Activated CD4-positive, alpha-beta T cell treated with anti-CD3 and anti-CD28 coated beads, Interleukin-10, Interleukin-2, amounts not matched to agents 100 ng/mL and 50 ng/mL, durations not matched to agents 16 hours and 8 hours (primary cell): ENCODE data around the gene WHAMM.
"Not testable (repeated sequence)": the region's sequence is repeated elsewhere in the genome, so short reads cannot be mapped to it uniquely, and the experiment has no call there.

Source experiments
- DNase-seq: peaks from one replicate; pipeline ENCODE4 v3.0.0-alpha.2; 2020

The WHAMM gene

DNA sequence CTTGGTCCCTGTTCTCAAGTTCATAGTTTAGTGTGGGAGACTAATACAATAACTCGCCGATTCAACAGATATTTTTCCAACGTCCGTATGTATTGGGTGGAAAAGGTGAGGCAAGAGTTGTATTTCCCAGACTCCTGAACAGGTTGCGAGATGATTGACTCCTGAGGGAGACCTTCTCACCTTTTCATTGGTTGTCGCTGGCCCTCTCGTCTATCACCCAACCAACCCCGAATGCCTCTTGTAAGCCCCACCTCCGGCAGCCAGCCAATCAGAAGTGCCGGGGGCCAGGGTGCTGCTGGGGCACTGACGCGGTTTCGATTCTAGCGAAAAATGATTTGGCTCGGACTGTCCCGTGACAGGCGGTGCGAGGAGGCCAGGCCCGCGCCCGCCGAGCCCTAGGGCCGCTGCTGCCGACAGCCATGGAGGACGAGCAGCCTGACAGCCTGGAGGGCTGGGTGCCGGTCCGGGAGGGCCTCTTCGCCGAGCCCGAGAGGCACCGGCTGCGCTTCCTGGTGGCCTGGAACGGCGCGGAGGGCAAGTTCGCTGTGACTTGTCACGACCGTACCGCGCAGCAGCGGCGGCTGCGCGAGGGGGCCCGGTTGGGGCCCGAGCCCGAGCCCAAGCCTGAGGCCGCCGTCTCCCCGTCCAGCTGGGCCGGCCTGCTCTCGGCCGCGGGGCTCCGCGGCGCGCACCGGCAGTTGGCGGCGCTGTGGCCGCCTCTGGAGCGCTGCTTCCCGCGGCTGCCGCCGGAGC, at the start of gene WHAMM:
WHAMM (plus strand) TSS at position 321 of the 753 bp plus-strand sequence; CDS start at position 420, 99 bp downstream.
- peak; percentile 97 for DNase-seq

DNA sequence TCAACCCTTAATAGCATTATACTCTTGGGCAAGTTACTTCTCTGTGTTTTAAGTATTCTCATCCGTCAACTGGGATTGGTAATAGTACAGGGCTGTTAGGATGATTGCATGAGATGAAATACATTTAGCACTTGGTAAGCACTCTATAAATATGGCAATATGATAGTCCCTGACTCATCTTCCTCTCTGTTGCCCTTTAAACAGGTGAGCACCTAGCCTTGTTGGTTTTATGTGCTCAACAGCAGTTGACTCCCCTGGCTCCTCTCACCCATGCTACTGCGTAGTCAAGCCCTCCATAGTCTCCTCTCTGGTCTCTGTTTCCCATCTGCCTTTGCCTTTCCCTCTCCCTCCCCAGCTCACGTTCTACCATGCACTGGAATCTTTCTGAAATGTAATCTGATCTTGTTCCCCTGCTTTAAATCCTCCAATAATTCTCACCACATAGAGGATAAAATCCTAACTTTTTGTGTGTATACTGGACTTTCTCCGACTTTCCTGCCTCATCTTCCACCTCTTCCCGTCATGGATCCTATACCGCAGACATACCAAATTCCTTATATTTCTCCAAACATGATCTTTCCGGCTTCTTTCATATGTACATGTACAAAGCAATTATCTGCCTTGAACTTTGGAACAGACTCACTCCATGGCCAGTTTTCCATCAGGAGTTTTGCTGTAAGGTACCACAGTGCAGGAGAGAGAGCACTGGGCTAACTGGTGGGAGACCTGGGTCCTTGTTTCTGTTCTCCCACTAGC, 45.9 kb upstream of the WHAMM start:
- DNase-seq, result no peak

DNA sequence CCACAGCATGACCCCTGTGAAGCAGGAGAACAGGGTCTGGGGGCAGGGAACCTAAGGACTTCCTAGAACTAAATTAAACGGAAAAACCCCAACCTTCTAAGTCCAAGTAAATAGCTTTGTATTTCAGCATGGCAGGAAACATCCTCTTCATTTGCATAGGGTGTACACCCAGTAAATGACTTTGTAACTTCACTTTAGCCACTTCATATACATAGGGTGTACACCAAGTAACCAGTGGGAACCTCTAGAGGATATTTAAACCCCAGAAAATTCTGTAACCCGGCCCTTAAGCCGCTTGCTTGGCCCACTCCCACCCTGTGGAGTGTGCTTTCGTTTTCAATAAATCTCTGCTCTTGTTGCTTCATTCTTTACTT, 45.3 kb upstream of the WHAMM start:
- no peak for DNase-seq

DNA sequence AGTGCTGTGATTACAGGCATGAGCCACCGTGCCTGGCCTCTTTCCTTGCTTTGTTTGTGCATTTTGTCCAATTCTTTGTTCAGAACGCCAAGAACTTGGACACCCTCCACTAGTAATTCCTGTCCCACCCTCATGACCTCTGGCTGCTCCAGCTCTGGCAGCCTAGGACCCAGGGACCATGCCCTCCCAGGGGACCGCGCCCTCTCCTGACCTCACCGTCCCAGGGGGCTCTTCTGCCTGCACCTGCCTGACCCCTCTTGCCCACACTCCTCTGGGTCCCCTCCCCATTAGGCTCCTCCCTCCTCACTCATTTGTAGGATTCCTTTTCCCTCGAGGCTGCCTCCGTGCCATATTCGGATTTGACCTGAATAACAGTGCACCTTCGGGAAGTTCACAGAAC, 44.7 kb upstream of the WHAMM start:
- no peak for DNase-seq

DNA sequence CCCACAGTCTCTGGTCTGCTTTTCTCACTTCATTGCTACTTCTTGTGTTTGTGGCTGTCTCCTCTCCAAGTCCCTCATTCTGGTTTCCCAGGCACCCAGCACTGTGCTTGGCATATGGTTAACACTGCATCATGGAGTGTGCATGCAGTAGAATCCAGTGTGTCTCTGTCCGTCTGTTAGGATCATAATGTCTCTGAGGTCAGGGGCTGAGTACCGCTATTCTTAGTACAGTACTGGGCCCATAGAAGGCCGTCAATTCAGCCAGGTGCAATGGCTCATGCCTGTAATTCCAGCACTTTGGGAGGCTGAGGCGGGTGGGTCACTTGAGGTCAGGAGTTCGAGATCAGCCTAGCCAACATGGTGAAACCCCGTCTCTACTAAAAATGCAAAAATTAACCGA, 43.2 kb upstream of the WHAMM start:
- not testable (repeated sequence) for DNase-seq

- DNase-seq, result no peak
Observed at GRCh38 chr15:82767163-82767829, 42.1 kb upstream of the WHAMM start.

GRCh38 chr15:82768414-82769054, 40.9 kb upstream of the WHAMM start:
- DNase-seq, result no peak

GRCh38 chr15:82771789-82772607, 37.4 kb upstream of the WHAMM start:
- no peak for DNase-seq

- DNase-seq, result no peak
Observed at GRCh38 chr15:82774496-82774895, 34.9 kb upstream of the WHAMM start.

DNA sequence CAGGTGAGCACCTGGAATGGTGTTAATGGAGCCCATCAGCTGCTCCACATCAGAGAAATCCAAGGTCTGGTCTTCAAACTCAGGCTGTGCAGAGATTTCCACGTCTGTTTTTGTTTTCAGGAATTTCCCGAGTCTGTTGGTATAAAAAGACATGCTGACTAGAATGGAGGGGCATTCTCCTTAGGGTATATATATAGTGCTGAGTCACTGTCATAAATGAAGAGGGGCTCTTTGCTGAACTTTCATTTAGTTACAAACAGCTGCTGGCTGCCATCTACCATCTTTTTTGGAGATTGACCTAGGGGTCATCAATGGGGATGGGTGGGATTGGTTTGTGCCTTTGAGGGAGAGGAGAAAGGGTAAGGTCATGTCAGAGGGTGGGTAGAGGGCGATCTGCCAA, 30.7 kb upstream of the WHAMM start:
- no peak for DNase-seq

- no peak for DNase-seq
Observed at GRCh38 chr15:82781349-82781748, 28.1 kb upstream of the WHAMM start.

DNA sequence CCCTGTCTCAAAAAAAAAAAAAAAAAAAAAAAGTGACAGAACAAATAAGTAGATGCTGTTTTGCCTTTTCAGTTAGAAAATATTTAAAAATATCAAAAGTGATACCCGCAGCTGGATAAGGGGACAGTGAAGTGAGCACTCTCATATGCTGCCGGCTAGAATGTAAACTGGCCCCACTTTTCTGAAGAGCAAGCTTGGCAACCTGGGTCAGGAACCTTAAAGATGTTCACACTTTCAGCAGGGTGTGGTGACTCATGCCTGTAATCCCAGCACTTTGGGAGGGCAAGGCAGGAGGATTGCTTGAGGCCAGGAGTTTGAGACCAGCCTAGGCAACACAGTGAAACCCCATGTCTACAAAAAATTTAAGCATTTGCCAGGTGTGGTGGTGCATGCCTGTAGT, 20.9 kb upstream of the WHAMM start:
- DNase-seq, result no peak

- no peak for DNase-seq
Observed at GRCh38 chr15:82789491-82789890, 19.9 kb upstream of the WHAMM start.

DNA sequence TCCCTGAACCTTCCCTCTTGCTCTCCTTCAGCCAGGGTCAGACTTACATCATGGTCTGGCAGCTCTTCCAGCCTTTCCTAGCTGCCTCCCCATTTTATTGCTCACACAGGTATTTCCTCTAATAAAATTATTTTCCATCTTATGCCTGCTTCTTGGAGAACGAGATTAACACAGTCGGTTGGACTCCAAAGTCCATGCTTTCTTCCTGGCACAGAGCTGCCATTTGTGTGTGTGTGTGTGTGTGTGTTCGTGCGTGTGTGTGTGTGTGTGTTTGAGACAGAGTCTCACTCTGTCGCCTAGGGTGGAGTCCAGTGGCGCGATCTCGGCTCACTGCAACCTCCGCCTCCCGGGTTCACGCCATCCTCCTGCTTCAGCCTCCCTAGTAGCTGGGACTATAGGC, 19.1 kb upstream of the WHAMM start:
- DNase-seq, result no peak

DNA sequence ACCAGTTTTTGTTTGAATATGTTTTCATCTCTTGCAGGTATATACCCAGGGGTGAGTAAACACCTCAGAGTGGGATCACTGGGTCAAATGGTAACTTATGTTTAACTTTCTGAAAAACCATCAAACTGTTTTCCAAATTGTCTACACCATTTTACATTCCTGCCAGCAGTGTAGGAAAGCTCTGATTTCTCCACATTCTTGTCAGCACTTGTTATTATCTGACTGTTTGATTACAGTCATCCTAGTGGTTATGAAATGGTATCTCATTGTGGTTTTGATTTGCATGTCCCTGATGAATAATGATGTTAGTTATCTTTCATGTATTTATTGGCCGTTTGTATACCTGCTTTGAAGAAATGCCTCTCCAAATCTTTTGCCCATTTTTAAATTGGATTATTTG, 17.4 kb upstream of the WHAMM start:
- DNase-seq, result no peak

DNA sequence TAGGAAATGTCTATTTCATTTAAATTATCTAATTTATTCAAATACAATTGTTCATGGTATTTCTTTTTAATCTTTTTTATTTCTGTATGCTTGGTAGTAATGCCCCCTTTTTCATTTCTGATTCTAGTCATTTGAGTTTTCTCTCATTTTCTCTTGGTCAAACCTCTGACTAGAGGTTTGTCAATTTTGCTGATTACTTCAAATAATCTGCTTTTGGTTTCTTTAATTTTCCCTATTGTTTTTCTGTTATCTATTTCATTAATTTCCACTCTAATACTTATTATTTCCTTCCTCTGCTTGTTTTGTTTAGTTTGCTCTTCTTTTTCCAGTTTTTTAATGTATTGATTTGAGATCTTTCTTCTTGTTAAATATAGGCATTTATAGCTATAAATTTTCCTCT, 15.7 kb upstream of the WHAMM start:
- no peak for DNase-seq

DNA sequence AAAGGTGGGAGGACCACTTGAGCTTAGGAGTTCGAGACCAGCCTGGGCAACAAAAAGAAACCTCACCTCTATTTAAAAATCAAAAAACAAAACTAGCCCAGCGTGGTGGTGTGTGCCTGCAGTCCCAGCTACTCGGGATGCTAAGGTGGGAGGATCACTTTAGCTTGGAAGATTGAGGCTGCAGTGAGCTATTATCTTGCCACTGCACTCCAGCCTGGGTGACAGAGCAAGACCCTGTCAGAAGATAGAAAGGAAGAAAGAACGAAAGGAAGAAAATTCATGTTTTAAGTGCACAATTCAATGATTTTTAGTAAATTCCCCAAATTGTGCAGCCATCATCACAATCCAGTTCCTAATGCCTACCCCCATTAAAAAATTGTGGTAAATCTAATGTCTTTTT, 11.3 kb upstream of the WHAMM start:
- DNase-seq, result no peak

- no peak for DNase-seq
Observed at GRCh38 chr15:82798531-82799166, 10.8 kb upstream of the WHAMM start.

GRCh38 chr15:82799183-82799841, 10.1 kb upstream of the WHAMM start:
- no peak for DNase-seq

DNA sequence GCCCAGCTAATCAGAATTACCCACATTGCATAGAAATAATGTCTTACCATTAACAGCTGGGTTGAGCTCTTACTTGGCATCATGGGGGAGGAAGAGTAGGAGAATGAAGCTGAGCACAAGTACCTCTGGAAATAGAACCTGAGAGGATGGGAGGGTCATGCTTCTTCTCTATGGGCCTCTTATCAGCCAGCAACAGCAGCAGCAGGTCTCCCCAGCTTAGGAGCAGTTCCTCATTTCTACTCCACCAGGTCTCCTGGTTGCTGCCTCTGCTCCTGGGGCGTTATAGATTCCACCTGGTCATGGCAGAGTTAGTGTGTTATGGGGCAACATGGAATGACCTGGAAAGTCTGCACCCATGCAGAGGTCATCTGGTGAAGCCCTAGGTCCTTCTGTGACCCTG, 6.9 kb upstream of the WHAMM start:
- DNase-seq, result no peak

DNA sequence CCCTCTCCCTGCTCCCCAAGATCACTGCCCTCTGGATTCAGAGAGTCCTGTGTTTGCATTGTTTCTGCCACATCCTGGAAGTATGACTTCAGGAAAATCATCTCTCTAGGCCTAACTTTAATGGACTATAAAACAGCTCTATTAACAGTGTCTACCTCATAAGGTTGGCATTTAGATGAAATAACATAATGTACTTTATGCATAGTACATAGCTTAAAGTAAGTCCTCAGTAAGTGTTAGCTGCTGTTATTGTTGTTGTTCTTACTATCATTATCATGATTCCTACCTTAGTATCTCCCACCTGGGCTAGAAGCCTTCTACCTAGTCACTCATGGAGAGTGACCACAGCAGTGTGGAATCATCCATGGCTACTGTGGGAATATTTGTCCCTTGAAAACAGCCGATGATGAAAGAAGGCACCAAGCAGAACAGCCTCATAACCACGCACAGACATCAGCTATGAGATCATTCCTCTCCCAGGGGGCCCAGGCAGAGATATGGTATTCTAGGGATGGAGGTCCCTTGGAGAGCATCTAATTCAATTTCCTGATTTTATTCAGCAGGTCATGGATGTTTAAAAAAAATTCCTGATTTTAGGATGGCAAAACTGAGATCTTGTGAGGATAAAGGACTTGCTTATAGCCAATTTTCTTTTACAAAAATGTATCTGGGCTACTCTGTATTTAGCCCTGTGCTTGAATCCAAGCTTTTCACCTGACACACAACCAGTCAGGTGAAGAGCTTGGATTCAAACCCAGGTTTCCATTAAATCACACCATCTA, 5.4 kb upstream of the WHAMM start:
- no peak for DNase-seq
